ENCODE data around the gene NFKBIB. TPM values are rescaled to one million over a fixed set of nuclear protein-coding genes. Genes with fewer than 3 reads are reported as not detected.

NFKBIB gene
- total RNA-seq, 1 donor from 2014 or later, result 8.3 TPM

GRCh38 chr19:38877781-38878574 lies 21.8 kb upstream of the NFKBIB start, which contains the start of gene RINL:
Gene RINL, minus strand, starts transcription at chr19:38878275. Its CDS starts 1,533 bp downstream, at chr19:38876742.
- H3K4me1 Mint-ChIP-seq, result peaks cover 12% of the 10 kb centered on the region
- Histone ChIP-seq H3K79me2 (ENCODE audit: low read depth) (no peaks in the 10 kb centered on the region), H3K9ac (no peak within 1 kb of the TSS), H3K4me3 (no peak within 1 kb of the TSS), H3K27me3 (no peaks in the 10 kb centered on the region), H3F3A (ENCODE audit: low read depth) (peaks cover 2% of the 10 kb centered on the region), H3K9me3 (ENCODE audit: low read depth) (no peaks in the 10 kb centered on the region), H3K4me2 (peak within 1 kb of the TSS; percentile 15), H3K4me1 (peaks cover 8% of the 10 kb centered on the region), H4K20me1 (ENCODE audit: low read depth) (no peaks in the 10 kb centered on the region), H2AFZ (replicated peaks) (no peak within 1 kb of the TSS), H3K36me3 (no peaks in the 10 kb centered on the region), H3K27ac (no peak within 1 kb of the TSS)
- TF ChIP-seq CTCF (IDR thresholded peaks at IDR 0.05), result no peak
- no peak for TF ChIP-seq EZH2phosphoT487 (IDR thresholded peaks at IDR 0.05)
- TF ChIP-seq EZH2 (IDR thresholded peaks at IDR 0.05), result no peak
- H3K36me3 Mint-ChIP-seq, result no peaks in the 10 kb centered on the region
- peaks cover 10% of the 10 kb centered on the region for H3K27me3 Mint-ChIP-seq (ENCODE audit: insufficient read depth, low read depth)
- peak within 1 kb of the TSS; percentile 54 for H3K27ac Mint-ChIP-seq
- no peak for DNase-seq (ENCODE audit: low spot score)
- no peaks in the 10 kb centered on the region for H3K9me3 Mint-ChIP-seq
- peak within 1 kb of the TSS; percentile 13 for H3K4me3 Mint-ChIP-seq

GRCh38 chr19:38878575-38879399 lies 21.0 kb upstream of the NFKBIB start:
- Histone ChIP-seq H3K79me2 (ENCODE audit: low read depth) (no peaks in the 10 kb centered on the region), H3K27me3 (no peaks in the 10 kb centered on the region), H3K36me3 (no peaks in the 10 kb centered on the region), H3K4me1 (peaks cover 8% of the 10 kb centered on the region), H3K27ac (no peak overlapping the region), H2AFZ (replicated peaks) (no peak overlapping the region), H3K9me3 (ENCODE audit: low read depth) (no peaks in the 10 kb centered on the region), H3K4me3 (no peak overlapping the region), H3K4me2 (no peak overlapping the region), H4K20me1 (ENCODE audit: low read depth) (no peaks in the 10 kb centered on the region), H3F3A (ENCODE audit: low read depth) (no peaks in the 10 kb centered on the region), H3K9ac (no peak overlapping the region)
- Mint-ChIP-seq H3K27ac (no peak overlapping the region), H3K9me3 (no peaks in the 10 kb centered on the region), H3K4me1 (peaks cover 8% of the 10 kb centered on the region), H3K27me3 (ENCODE audit: insufficient read depth, low read depth) (peaks cover 8% of the 10 kb centered on the region), H3K36me3 (no peaks in the 10 kb centered on the region), H3K4me3 (no peak overlapping the region)
- DNase-seq (ENCODE audit: low spot score), result no peak
- TF ChIP-seq CTCF (IDR thresholded peaks at IDR 0.05), result no peak
- TF ChIP-seq EZH2phosphoT487 (IDR thresholded peaks at IDR 0.05), result no peak

GRCh38 chr19:38879400-38879751 lies 20.4 kb upstream of the NFKBIB start:
- peaks cover 8% of the 10 kb centered on the region for H3K4me1 Mint-ChIP-seq
- H3K27ac ChIP-seq, result no peak overlapping the region
- H3F3A ChIP-seq (ENCODE audit: low read depth), result no peaks in the 10 kb centered on the region
- no peak overlapping the region for H3K9ac ChIP-seq
- H3K4me2 ChIP-seq, result no peak overlapping the region
- H2AFZ ChIP-seq (replicated peaks), result no peak overlapping the region
- DNase-seq (ENCODE audit: low spot score), result no peak
- no peaks in the 10 kb centered on the region for H3K36me3 Mint-ChIP-seq
- no peaks in the 10 kb centered on the region for H3K36me3 ChIP-seq
- H3K79me2 ChIP-seq (ENCODE audit: low read depth), result no peaks in the 10 kb centered on the region
- H4K20me1 ChIP-seq (ENCODE audit: low read depth), result no peaks in the 10 kb centered on the region
- peaks cover 8% of the 10 kb centered on the region for H3K4me1 ChIP-seq
- no peaks in the 10 kb centered on the region for H3K27me3 ChIP-seq
- no peak overlapping the region for H3K4me3 Mint-ChIP-seq
- no peak overlapping the region for H3K27ac Mint-ChIP-seq
- no peaks in the 10 kb centered on the region for H3K9me3 ChIP-seq (ENCODE audit: low read depth)
- H3K9me3 Mint-ChIP-seq, result no peaks in the 10 kb centered on the region
- no peak overlapping the region for H3K4me3 ChIP-seq
- H3K27me3 Mint-ChIP-seq (ENCODE audit: insufficient read depth, low read depth), result peaks cover 6% of the 10 kb centered on the region
- TF ChIP-seq EZH2phosphoT487 (IDR thresholded peaks at IDR 0.05) (no peak), CTCF (IDR thresholded peaks at IDR 0.05) (no peak), EZH2 (IDR thresholded peaks at IDR 0.05) (no peak)

Measured in neural progenitor cell (in vitro differentiated cells).